ENCODE measurements around the gene CENPU.
"Not testable (repeated sequence)": the region's sequence is repeated elsewhere in the genome, so short reads cannot be mapped to it uniquely, and the experiment has no call there.

CENPU gene

GRCh38 chr4:184752496-184753275 is 18.8 kb upstream of the CENPU start:
- no peak for DNase-seq (ENCODE audit: low read depth in 3 of 3, low spot score in 1 of 3)

GRCh38 chr4:184751585-184751956 is 17.7 kb upstream of the CENPU start:
- DNase-seq (ENCODE audit: low read depth in 3 of 3, low spot score in 1 of 3) = no peak

- no peak for DNase-seq (ENCODE audit: low read depth in 3 of 3, low spot score in 1 of 3)
These were observed 17.2 kb upstream of the CENPU start for GRCh38 chr4:184750926-184751584.

- DNase-seq (ENCODE audit: low read depth in 3 of 3, low spot score in 1 of 3) = no peak
These were observed 14.4 kb upstream of the CENPU start for GRCh38 chr4:184748251-184748652.

DNA sequence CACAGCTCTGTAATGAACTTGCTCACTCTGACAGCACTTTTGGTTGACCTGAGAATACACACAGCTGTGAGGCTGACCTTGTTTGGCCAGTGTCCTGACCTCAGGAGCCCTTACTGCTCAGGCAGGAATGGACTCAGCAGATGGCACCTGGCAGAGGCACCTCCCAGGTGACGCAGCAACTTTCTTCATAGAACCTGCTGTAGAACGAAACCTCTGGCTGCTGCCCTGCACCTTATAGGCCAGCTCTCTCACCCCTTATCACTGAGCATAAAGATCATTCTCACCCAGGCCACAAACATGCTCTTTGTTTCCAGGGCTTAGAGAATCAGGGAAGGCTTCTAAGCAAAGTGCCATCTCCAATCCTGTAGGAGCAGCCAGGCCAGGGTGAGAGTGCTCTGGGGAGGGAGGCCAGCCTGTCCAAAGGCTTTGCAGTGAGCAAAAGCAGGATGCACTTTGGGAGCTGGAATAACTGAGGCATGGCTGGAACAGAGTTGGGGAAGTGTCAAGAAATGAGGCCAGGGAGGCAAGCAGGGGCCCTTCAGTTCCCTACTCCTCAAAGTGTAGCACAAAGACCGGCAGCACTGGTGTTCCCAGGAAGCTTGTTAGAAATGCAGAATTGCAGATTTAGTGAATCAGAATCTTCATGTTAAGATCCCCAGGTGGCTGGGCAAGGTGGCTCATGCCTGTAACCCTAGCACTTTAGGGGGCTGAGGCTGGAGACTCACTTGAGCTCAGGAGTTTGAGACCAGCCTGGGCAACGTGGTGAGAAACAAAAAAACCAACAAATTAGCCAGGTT is 13.3 kb upstream of the CENPU start:
- no peak for DNase-seq (ENCODE audit: low read depth in 3 of 3, low spot score in 1 of 3)

DNA sequence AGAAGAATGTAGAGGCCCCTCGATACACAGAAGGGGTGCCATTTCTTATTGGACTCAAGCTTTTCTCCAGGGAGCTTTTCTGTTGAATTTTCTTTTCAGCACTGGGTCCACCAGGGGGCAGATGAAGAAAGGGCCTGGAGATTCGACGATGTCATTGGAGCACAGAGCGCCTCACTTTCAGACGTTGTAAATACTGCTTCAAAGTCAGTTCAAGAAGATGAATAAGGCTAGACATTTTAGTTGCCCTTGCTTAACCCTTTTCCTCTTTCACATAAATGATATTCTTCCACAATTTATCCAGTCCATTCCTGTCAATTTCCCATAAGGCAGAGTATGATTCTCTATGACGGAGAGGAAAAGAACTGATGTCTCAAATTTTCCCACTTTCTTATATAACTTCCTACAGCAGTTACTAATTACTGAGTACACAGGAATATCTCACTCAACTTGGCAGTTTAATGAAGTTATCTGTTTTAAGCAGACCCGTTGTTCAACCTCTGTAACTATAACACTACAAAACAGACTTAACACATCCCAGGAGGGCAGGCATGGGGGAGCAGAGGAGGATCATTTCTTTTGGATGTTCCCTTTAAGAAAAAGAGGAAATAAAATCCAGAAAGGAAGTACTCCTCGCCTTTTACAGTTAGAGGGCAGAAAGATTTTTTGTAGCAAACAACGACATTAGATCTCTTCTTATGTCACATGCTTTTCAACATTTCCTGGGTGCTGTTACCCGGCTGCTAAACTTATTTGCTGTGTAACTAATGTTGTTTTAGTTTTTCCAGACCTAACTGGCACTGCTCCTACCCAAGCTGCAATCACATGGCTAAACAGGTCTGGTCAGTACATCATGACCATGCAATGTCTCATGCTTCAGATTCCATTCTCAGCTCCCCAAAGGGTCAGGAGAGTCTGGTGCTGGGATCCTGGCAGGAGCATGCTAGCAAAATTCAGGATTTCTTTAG is 12.2 kb upstream of the CENPU start:
- DNase-seq (ENCODE audit: low read depth in 3 of 3, low spot score in 1 of 3) = peak; percentile 26 to 48 (median 43)

DNA sequence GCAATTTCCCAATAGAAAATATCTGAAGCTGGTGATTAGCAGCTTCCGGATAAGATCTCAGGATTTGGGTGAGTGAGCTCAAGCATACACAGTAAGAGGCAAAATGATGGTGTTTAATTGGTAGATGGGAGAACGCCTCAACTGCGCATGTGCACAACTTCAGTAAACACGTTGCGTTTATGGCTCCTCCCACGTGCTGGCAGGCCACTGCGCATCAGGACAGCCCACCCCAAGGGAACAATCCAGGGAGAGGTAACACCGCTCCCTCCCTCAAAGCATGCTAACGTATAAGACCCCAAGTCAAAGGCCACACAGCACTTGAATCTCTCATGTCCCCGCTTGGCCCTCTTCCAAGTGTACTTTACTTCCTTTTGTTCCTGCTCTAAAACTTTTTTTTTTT is 10.3 kb upstream of the CENPU start:
- DNase-seq (ENCODE audit: low read depth in 3 of 3, low spot score in 1 of 3) = no peak

DNA sequence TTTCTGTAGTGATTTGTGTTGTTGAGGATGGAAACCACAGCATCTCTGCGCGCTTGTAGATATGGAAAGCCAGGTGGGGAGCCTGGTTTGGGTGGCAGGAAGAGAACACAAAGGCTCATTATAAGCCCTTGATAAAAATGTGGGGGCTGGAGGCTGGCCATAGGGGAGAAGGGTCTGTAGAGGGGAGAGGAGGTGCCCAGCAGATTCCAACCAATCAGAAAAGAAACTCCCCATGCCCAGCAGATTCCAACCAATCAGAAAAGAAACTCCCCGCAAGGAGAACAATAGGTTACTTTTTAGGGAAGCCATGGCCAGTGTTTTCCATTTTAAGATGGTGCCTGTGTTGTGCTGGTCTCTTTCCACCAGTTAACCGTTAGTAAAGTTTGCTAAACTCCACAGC is 9.8 kb upstream of the CENPU start:
- no peak for DNase-seq (ENCODE audit: low read depth in 3 of 3, low spot score in 1 of 3)

DNA sequence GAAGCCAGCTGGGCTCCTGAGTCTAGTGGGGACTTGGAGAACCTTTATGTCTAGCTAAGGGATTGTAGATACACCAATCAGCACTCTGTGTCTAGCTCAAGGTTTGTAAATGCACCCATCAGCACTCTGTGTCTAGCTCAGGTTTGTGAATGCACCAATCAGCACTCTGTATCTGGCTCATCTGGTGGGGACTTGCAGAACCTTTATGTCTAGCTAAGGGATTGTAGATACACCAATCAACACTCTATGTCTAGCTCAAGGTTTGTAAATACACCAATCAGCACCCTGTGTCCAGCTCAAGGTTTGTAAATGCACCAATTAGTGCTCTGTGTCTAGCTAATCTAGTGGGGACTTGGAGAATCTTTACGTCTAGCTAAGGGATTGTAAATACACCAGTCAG is 7.8 kb upstream of the CENPU start:
- not testable (repeated sequence) for DNase-seq (ENCODE audit: low read depth in 3 of 3, low spot score in 1 of 3)

GRCh38 chr4:184740980-184741391 is 7.1 kb upstream of the CENPU start:
- no peak for DNase-seq (ENCODE audit: low read depth in 3 of 3, low spot score in 1 of 3)

DNA sequence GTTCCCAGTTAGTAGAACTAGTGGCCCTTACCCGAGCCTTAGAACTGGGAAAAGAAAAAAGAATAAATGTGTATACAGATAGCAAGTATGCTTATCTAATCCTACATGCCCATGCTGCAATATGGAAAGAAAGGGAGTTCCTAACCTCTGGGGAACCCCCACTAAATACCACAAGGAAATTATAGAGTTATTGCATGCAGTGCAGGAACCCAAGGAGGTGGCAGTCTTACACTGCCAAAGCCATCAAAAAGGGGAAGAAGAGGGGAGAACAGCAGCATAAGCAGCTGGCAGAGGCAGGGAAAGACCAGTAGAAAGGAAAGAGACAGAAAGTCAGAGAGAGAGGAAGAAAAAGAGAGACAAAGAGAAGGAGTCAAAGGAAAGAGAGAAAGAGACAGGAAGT is 5.7 kb upstream of the CENPU start:
- DNase-seq (ENCODE audit: low read depth in 3 of 3, low spot score in 1 of 3) = not testable (repeated sequence)

GRCh38 chr4:184734758-184735157 is 862 bp upstream of the CENPU start:
- DNase-seq (ENCODE audit: low read depth in 3 of 3, low spot score in 1 of 3) = no peak

DNA sequence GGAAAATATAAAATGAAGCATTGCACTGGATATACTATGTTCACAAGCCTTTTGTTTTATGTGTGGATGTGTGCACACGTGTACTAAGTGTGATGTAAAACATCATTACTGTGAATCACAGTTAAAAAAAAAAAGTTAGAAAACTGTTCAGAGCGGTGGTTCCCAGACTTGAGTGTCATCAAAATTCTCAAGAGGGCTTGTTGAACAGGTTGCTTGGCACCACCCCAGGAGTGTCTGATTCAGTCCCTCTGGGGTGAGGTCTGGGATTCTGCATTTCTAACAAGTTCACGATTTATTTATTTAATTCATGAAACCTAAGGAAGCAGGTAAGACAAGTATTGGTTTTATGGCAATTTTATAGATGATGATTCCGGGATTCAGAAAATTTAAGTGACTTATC is 1.8 kb downstream of the CENPU start:
- DNase-seq (ENCODE audit: low read depth in 3 of 3, low spot score in 1 of 3) = no peak

DNA sequence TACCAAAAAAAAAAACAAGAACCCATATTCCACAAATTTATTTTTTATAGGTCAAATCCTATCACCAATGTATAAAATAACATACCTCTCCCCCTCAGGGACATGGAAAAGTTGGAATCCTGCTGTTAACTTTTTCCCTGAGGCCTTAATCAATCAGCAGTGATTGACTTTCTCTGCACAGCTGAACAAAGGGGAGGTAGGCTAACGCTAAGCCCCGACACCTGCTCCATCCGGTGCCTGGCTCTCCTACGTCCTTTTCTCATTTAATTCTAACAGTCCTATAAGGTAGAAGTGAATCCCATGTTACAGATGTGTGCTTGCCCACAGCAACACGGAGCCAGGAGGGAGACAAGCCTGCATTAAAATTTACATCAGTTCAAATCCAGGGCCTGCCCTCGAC is 2.8 kb downstream of the CENPU start:
- DNase-seq (ENCODE audit: low read depth in 3 of 3, low spot score in 1 of 3) = no peak

GRCh38 chr4:184729946-184730345 is 4.0 kb downstream of the CENPU start:
- no peak for DNase-seq (ENCODE audit: low read depth in 3 of 3, low spot score in 1 of 3)

DNA sequence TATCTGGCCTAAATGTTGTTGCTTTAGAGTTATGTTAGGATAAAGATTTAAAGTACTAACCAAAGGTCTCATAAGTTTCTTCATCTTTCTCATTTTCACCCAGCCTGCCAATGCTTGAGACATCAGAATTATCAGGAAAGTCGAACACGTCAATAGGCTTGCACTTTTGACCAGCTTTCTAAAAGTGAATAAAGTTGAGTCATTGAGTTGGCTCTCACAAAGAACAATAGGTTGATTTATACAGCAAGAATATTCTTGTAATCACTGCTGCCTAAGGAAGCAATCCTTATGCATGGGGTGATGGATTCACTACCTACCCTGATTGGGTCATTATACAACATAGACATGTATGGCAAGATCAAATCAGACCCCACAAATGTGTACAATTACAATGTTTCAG is 5.0 kb downstream of the CENPU start:
- DNase-seq (ENCODE audit: low read depth in 3 of 3, low spot score in 1 of 3) = no peak

GRCh38 chr4:184727430-184727829 is 6.5 kb downstream of the CENPU start:
- no peak for DNase-seq (ENCODE audit: low read depth in 3 of 3, low spot score in 1 of 3)

- no peak for DNase-seq (ENCODE audit: low read depth in 3 of 3, low spot score in 1 of 3)
These were observed 11.1 kb downstream of the CENPU start for GRCh38 chr4:184722798-184723197.

- no peak for DNase-seq (ENCODE audit: low read depth in 3 of 3, low spot score in 1 of 3)
These were observed 12.6 kb downstream of the CENPU start for GRCh38 chr4:184721254-184721653.

- DNase-seq (ENCODE audit: low read depth in 3 of 3, low spot score in 1 of 3) = no peak
These were observed 14.5 kb downstream of the CENPU start for GRCh38 chr4:184719407-184719806.

GRCh38 chr4:184715526-184715925 is 18.4 kb downstream of the CENPU start:
- DNase-seq (ENCODE audit: low read depth in 3 of 3, low spot score in 1 of 3) = no peak
